Liver (tissue), 9 donors: ENCODE data around the gene PDE4D. TPM values are rescaled to one million over a fixed set of nuclear protein-coding genes. Genes with fewer than 3 reads are reported as not detected.

ENCODE experiments used
- DNase-seq: peaks from one replicate; pipeline ENCODE4 v3.0.0-alpha.2; 2017; ENCODE audit warnings: low spot score
- H3K27ac ChIP-seq, 2 donors: one replicate each; pipeline ENCODE4 v1.7.0; 2013; ENCODE audit warnings: inconsistent platforms in 2 of 2, low read length in 2 of 2, control low read depth in 1 of 2, low read depth in 1 of 2, mild to moderate bottlenecking in 1 of 2
- H3K27me3 ChIP-seq, 4 donors: one replicate each; pipeline versions ENCODE4 v1.6.1 to v1.7.0; 2013; ENCODE audit warnings: low read length in 3 of 4, inconsistent platforms in 1 of 4, mild to moderate bottlenecking in 1 of 4, moderate library complexity in 1 of 4; ENCODE audit not compliant: control insufficient read depth in 4 of 4, insufficient read depth in 4 of 4
- H3K36me3 ChIP-seq, 4 donors: one replicate each; pipeline versions ENCODE4 v1.6.1 to v1.7.0; 2013; ENCODE audit warnings: low read length in 3 of 4, mild to moderate bottlenecking in 3 of 4, low read depth in 1 of 4, moderate library complexity in 1 of 4; ENCODE audit not compliant: control insufficient read depth in 4 of 4, insufficient read depth in 3 of 4
- H3K4me1 ChIP-seq, 4 donors: one replicate each; pipeline versions ENCODE4 v1.6.1 to v1.7.0; 2013; ENCODE audit warnings: low read length in 3 of 4, mild to moderate bottlenecking in 3 of 4, moderate library complexity in 1 of 4; ENCODE audit not compliant: control insufficient read depth in 4 of 4, insufficient read depth in 4 of 4
- H3K4me3 ChIP-seq, 3 donors: one replicate each; pipeline versions ENCODE4 v1.6.1 to v1.7.0; 2013; ENCODE audit warnings: low read length in 3 of 3, control low read depth in 1 of 3, low read depth in 1 of 3, mild to moderate bottlenecking in 1 of 3
- H3K9ac ChIP-seq, 2 donors: one replicate each; pipeline ENCODE4 v1.7.0; 2013; ENCODE audit warnings: low read length in 2 of 2, mild to moderate bottlenecking in 2 of 2, moderate library complexity in 2 of 2, control low read depth in 1 of 2, low read depth in 1 of 2
- H3K9me3 ChIP-seq, 4 donors: one replicate each; pipeline versions ENCODE4 v1.6.1 to v1.7.0; 2013; ENCODE audit warnings: low read length in 3 of 4; ENCODE audit not compliant: control insufficient read depth in 4 of 4
- ATF3 ChIP-seq: IDR thresholded peaks from 2 replicates; pipeline ENCODE4 v1.6.1; 2016; ENCODE audit warnings: antibody characterized with exemption
- CTCF ChIP-seq: fragments of 150-350 bp; IDR thresholded peaks from 2 replicates; pipeline ENCODE4 v1.5.1; 2017; ENCODE audit warnings: improper control_type of control experiment, low read depth, low read length; ENCODE audit not compliant: missing input control
- FOXA1 ChIP-seq: IDR thresholded peaks from 2 replicates; pipeline ENCODE4 v1.6.1; 2016; ENCODE audit warnings: antibody characterized with exemption
- FOXA2 ChIP-seq: IDR thresholded peaks from 2 replicates; pipeline ENCODE4 v1.6.1; 2016; ENCODE audit warnings: antibody characterized with exemption
- GABPA ChIP-seq, 2 donors: IDR thresholded peaks in 1 of 2; conservative IDR thresholded peaks in 1 of 2; 2 replicates each; pipeline ENCODE4 v1.6.1; 2016; ENCODE audit warnings: antibody characterized with exemption in 2 of 2, mild to moderate bottlenecking in 1 of 2, moderate library complexity in 1 of 2
- HNF4A ChIP-seq, 2 donors: conservative IDR thresholded peaks; 2 replicates each; pipeline ENCODE4 v1.6.1; 2016; ENCODE audit warnings: antibody characterized with exemption in 2 of 2, mild to moderate bottlenecking in 2 of 2
- HNF4G ChIP-seq: IDR thresholded peaks from 2 replicates; pipeline ENCODE4 v1.6.1; 2016; ENCODE audit warnings: antibody characterized with exemption
- JUND ChIP-seq, 2 donors: IDR thresholded peaks; 2 replicates each; pipeline ENCODE4 v1.6.1; 2016; ENCODE audit warnings: antibody characterized with exemption in 2 of 2
- MAX ChIP-seq: IDR thresholded peaks from 2 replicates; pipeline ENCODE4 v1.6.1; 2016; ENCODE audit warnings: antibody characterized with exemption
- NR2F2 ChIP-seq: IDR thresholded peaks from 2 replicates; pipeline ENCODE4 v1.6.1; 2016; ENCODE audit warnings: antibody characterized with exemption
- RAD21 ChIP-seq, 2 donors: IDR thresholded peaks; 2 replicates each; pipeline ENCODE4 v1.6.1; 2016; ENCODE audit warnings: antibody characterized with exemption in 2 of 2, mild to moderate bottlenecking in 2 of 2
- REST ChIP-seq: IDR thresholded peaks from 2 replicates; pipeline ENCODE4 v1.6.1; 2016; ENCODE audit warnings: antibody characterized with exemption, mild to moderate bottlenecking
- RXRA ChIP-seq, 2 donors: IDR thresholded peaks; 2 replicates each; pipeline ENCODE4 v1.6.1; 2017 to 2018; ENCODE audit warnings: antibody characterized with exemption in 2 of 2, mild to moderate bottlenecking in 1 of 2
- SP1 ChIP-seq: IDR thresholded peaks from 2 replicates; pipeline ENCODE4 v1.6.1; 2018; ENCODE audit warnings: antibody characterized with exemption, mild to moderate bottlenecking
- YY1 ChIP-seq: IDR thresholded peaks from 2 replicates; pipeline ENCODE4 v1.6.1; 2016; ENCODE audit warnings: antibody characterized with exemption, mild to moderate bottlenecking
- ZBTB33 ChIP-seq: IDR thresholded peaks from 2 replicates; pipeline ENCODE4 v1.6.1; 2016; ENCODE audit warnings: antibody characterized with exemption
- WGBS: extraction: QIAGEN DNeasy Blood & Tissue Kit; methylation state at CpG from one replicate; pipeline ENCODE4 v1.1.7; 2013; 5-methylcytosine and 5-hydroxymethylcytosine counted together
- polyA plus RNA-seq, 2 donors: library from polyadenylated mRNA; stranded (reverse) in 1 of 2; unstranded in 1 of 2; fragments of 200-250 nt in 1 of 2; fragments of >200 nt in 1 of 2; fragmentation: Nextera tagmentation in 1 of 2; extraction: Ambion mirVana in 1 of 2; gene quantifications; one replicate each; pipeline versions ENCODE4 v1.2.1 to v1.2.3, GENCODE V29; 2013 to 2015
- total RNA-seq, 2 donors: library from RNA; depleted of rRNA; stranded (reverse); fragments of >200 nt; gene quantifications; one replicate each; pipeline ENCODE4 v1.2.3, GENCODE V29; 2014
- donor health status: healthy.
- donor health status: healthy.
- donor health status: healthy.
- donor health status: healthy.
- donor health status: healthy.

Gene PDE4D
- total and polyA plus RNA-seq, 4 donors: 0.67 to 11.9 (median 6.5) TPM

- DNase-seq: no peak
- no peak overlapping the region for H3K4me3 ChIP-seq
- TF ChIP-seq ATF3 (no peak), JUND (IDR thresholded peaks at IDR 0.05) (no peak), GABPA (IDR thresholded peaks at IDR 0.05 in 1 of 2, conservative IDR thresholded peaks at IDR 0.05 in 1 of 2) (no peak), HNF4A (conservative IDR thresholded peaks at IDR 0.05) (no peak), SP1 (no peak), RXRA (IDR thresholded peaks at IDR 0.05) (no peak), MAX (no peak), ZBTB33 (no peak), RAD21 (IDR thresholded peaks at IDR 0.05) (no peak), FOXA2 (no peak)
- no peak overlapping the region for H3K9ac ChIP-seq
- H3K27ac ChIP-seq: no peak overlapping the region
- no peaks in the 10 kb centered on the region for H3K4me1 ChIP-seq
- no peaks in the 10 kb centered on the region for H3K36me3 ChIP-seq
- no peaks in the 10 kb centered on the region for H3K9me3 ChIP-seq
- WGBS: 90% methylated on average over 1 of the region's 1 CpG
- H3K27me3 ChIP-seq: no peaks in the 10 kb centered on the region
Observed at GRCh38 chr5:59261969-59262368, 631.6 kb downstream of the PDE4D start.

GRCh38 chr5:59260973-59261372 is 632.6 kb downstream of the PDE4D start:
- no peaks in the 10 kb centered on the region for H3K4me1 ChIP-seq

More at GRCh38 chr5:59260973-59261372, 632.6 kb downstream of the PDE4D start:
- no peaks in the 10 kb centered on the region for H3K27me3 ChIP-seq
- WGBS: 82% methylated on average over 1 of the region's 1 CpG
- TF ChIP-seq REST: no peak
- no peak for TF ChIP-seq CTCF
- no peak for TF ChIP-seq FOXA1
- TF ChIP-seq ZBTB33: no peak
- no peak for TF ChIP-seq YY1
- TF ChIP-seq NR2F2: no peak
- no peak for TF ChIP-seq SP1
- TF ChIP-seq HNF4G: no peak
- TF ChIP-seq RXRA (IDR thresholded peaks at IDR 0.05): no peak
- no peak for TF ChIP-seq GABPA (IDR thresholded peaks at IDR 0.05 in 1 of 2, conservative IDR thresholded peaks at IDR 0.05 in 1 of 2)
- H3K9ac ChIP-seq: no peak overlapping the region
- DNase-seq: no peak
- no peaks in the 10 kb centered on the region for H3K9me3 ChIP-seq
- no peaks in the 10 kb centered on the region for H3K36me3 ChIP-seq
- no peak overlapping the region for H3K4me3 ChIP-seq
- no peak overlapping the region for H3K27ac ChIP-seq
